ENCODE data around the gene FAH. TPM values are rescaled to one million over a fixed set of nuclear protein-coding genes. Genes with fewer than 3 reads are reported as not detected.

FAH gene
- total and polyA plus RNA-seq, 10 of the 15 experiments (the other 5 are each of a cell fraction or from before 2014, with no cell fraction given), result 36.3 to 121 (median 62.0) TPM

- in situ Hi-C loops (cut with MboI), result no loop called here
- BruUV-seq (replicated peaks), result no TSS peak
- ChIA-PET POLR2A (no interaction called here), SMC1A (ENCODE audit: uncharacterized antibody, unreplicated experiment) (no interaction called here), RAD21 (ENCODE audit: unreplicated experiment) (no interaction called here), CTCF (no interaction called here)
- H3K36me3 ChIP-seq (ENCODE audit: control insufficient read depth in 2 of 2, insufficient read depth in 2 of 2, low read length in 1 of 2), result no peaks in the 10 kb centered on the region
- no peaks in the 10 kb centered on the region for H3K79me2 ChIP-seq (ENCODE audit: control insufficient read depth, insufficient read depth, low read length)
- H3K9me3 ChIP-seq (replicated peaks; ENCODE audit: control insufficient read depth, insufficient read depth, low read length), result no peaks in the 10 kb centered on the region
- intact Hi-C loops (cut with micrococcal nuclease; ENCODE audit: unreplicated experiment), result no loop called here
- H2AFZ ChIP-seq (ENCODE audit: control insufficient read depth, low read depth, low read length), result no peak overlapping the region
- no peak for ATAC-seq
- no peak for DNase-seq (ENCODE audit: low read depth, low spot score)
- FAIRE-seq, result no peak
- H3K4me1 ChIP-seq (ENCODE audit: control insufficient read depth, insufficient read depth, low read length), result no peaks in the 10 kb centered on the region
- no peaks in the 10 kb centered on the region for H4K20me1 ChIP-seq (ENCODE audit: control insufficient read depth, insufficient read depth)
- TF ChIP-seq ZBED1 (IDR thresholded peaks at IDR 0.05; ENCODE audit: borderline replicate concordance) (no peak), KDM1A (IDR thresholded peaks at IDR 0.05; ENCODE audit: borderline replicate concordance) (no peak), BMI1 (IDR thresholded peaks at IDR 0.05; ENCODE audit: borderline replicate concordance) (no peak), SIX5 (IDR thresholded peaks at IDR 0.05; ENCODE audit: low read depth, low read length, severe bottlenecking) (no peak), KAT2A (conservative IDR thresholded peaks at IDR 0.05; ENCODE audit: control insufficient read depth, low read depth, low read length) (no peak), ATF7 (IDR thresholded peaks at IDR 0.05; ENCODE audit: low read depth) (no peak), MAX (IDR thresholded peaks at IDR 0.05; ENCODE audit: low read depth, low read length) (no peak), CBX5 (IDR thresholded peaks at IDR 0.05; ENCODE audit: low read depth) (no peak), E2F4 (IDR thresholded peaks at IDR 0.05; ENCODE audit: low read depth, low read length) (no peak), ATF2 (IDR thresholded peaks at IDR 0.05; ENCODE audit: low read length) (no peak), CUX1 (IDR thresholded peaks at IDR 0.05; ENCODE audit: insufficient replicate concordance, low read depth, low read length) (no peak), MEF2B (IDR thresholded peaks at IDR 0.05; ENCODE audit: partially characterized antibody, poor library complexity, severe bottlenecking) (no peak), USF2 (IDR thresholded peaks at IDR 0.05; ENCODE audit: borderline replicate concordance, low read depth, low read length) (no peak)
- no peak overlapping the region for H3K4me3 ChIP-seq
- no peak overlapping the region for H3K9ac ChIP-seq (ENCODE audit: control insufficient read depth, insufficient read depth, low read length)
- no peak overlapping the region for H3K4me2 ChIP-seq (ENCODE audit: control insufficient read depth, insufficient read depth)
- H3K27ac ChIP-seq (ENCODE audit: control insufficient read depth, insufficient read depth), result no peak overlapping the region
- no peaks in the 10 kb centered on the region; a peak in 1 of 4 replicates for H3K27me3 ChIP-seq (replicated peaks in 1 of 2; ENCODE audit: control insufficient read depth in 2 of 2, insufficient read depth in 2 of 2, low read length in 1 of 2)
- 53% methylated on average over 2 of the region's 2 CpGs for WGBS (ENCODE audit: insufficient coverage, insufficient replicate concordance, low lambda C conversion rate, missing lambda C conversion rate)
Observed at GRCh38 chr15:80219955-80220354, 67.2 kb downstream of the FAH start.
